Trophoblast cell (in vitro differentiated cells and primary cell): Measurements from ENCODE around the gene SVEP1.

ENCODE experiments used
- DNase-seq, 2 donors: peaks; one replicate each; pipeline ENCODE4 v3.0.0-alpha.2; 2016
- H2AFZ ChIP-seq: 2 replicates; pipeline ENCODE4 v1.6.1; 2013; ENCODE audit warnings: low read length, moderate library complexity, mild to moderate bottlenecking; ENCODE audit not compliant: insufficient read depth, poor library complexity
- H2AK5ac ChIP-seq: 2 replicates; pipeline ENCODE4 v1.6.1; 2013; ENCODE audit warnings: mild to moderate bottlenecking, low read length
- H2BK120ac ChIP-seq: 2 replicates; pipeline ENCODE4 v1.6.1; 2013; ENCODE audit warnings: low read length, mild to moderate bottlenecking, moderate library complexity; ENCODE audit not compliant: insufficient read depth, poor library complexity
- H2BK12ac ChIP-seq: 2 replicates; pipeline ENCODE4 v1.6.1; 2013; ENCODE audit warnings: mild to moderate bottlenecking, low read length, moderate library complexity
- H2BK5ac ChIP-seq: 2 replicates; pipeline ENCODE4 v1.6.1; 2013; ENCODE audit warnings: low read length, low read depth, moderate library complexity, mild to moderate bottlenecking; ENCODE audit not compliant: poor library complexity
- H3K14ac ChIP-seq: 2 replicates; pipeline ENCODE4 v1.6.1; 2013; ENCODE audit warnings: mild to moderate bottlenecking, low read length
- H3K18ac ChIP-seq: 2 replicates; pipeline ENCODE4 v1.6.1; 2013; ENCODE audit warnings: mild to moderate bottlenecking, low read length
- H3K23ac ChIP-seq: 2 replicates; pipeline ENCODE4 v1.6.1; 2013; ENCODE audit warnings: low read length
- H3K27ac ChIP-seq: 2 replicates; pipeline ENCODE4 v1.5.1; 2013; ENCODE audit warnings: low read depth, mild to moderate bottlenecking, inconsistent platforms, low read length, moderate library complexity
- H3K27me3 ChIP-seq: 2 replicates; pipeline ENCODE4 v1.6.1; 2013; ENCODE audit warnings: inconsistent platforms, mild to moderate bottlenecking, low read length, moderate library complexity; ENCODE audit not compliant: insufficient read depth
- H3K36me3 ChIP-seq, 2 experiments: 1 replicate in 1 of 2; 2 replicates in 1 of 2; pipeline ENCODE4 v1.6.1; 2013; ENCODE audit warnings: low read length in 2 of 2, mild to moderate bottlenecking in 2 of 2, moderate library complexity in 1 of 2; ENCODE audit not compliant: insufficient read depth in 2 of 2, control insufficient read depth in 1 of 2
- H3K4ac ChIP-seq: 2 replicates; pipeline ENCODE4 v1.6.1; 2013; ENCODE audit warnings: low read depth, mild to moderate bottlenecking, low read length, moderate library complexity
- H3K4me1 ChIP-seq, 2 experiments: 1 replicate in 1 of 2; 2 replicates in 1 of 2; pipeline ENCODE4 v1.6.1; 2013; ENCODE audit warnings: low read length in 2 of 2, mild to moderate bottlenecking in 2 of 2, moderate library complexity in 1 of 2; ENCODE audit not compliant: insufficient read depth in 2 of 2, control insufficient read depth in 1 of 2
- H3K4me2 ChIP-seq: 2 replicates; pipeline ENCODE4 v1.6.1; 2013; ENCODE audit warnings: inconsistent platforms, mild to moderate bottlenecking, low read length, moderate library complexity
- H3K4me3 ChIP-seq: 2 replicates; pipeline ENCODE4 v1.5.1; 2013; ENCODE audit warnings: mild to moderate bottlenecking, low read depth, low read length, inconsistent platforms
- H3K79me1 ChIP-seq: one replicate; pipeline ENCODE4 v1.6.1; 2013; ENCODE audit warnings: low read length
- H3K79me2 ChIP-seq: 2 replicates; pipeline ENCODE4 v1.6.1; 2013; ENCODE audit warnings: low read length, mild to moderate bottlenecking; ENCODE audit not compliant: control insufficient read depth, insufficient read depth, poor library complexity
- H3K9ac ChIP-seq: 2 replicates; pipeline ENCODE4 v1.6.1; 2013; ENCODE audit warnings: mild to moderate bottlenecking, low read length
- H3K9me3 ChIP-seq: 2 replicates; pipeline ENCODE4 v1.6.1; 2013; ENCODE audit warnings: low read depth, mild to moderate bottlenecking, control low read depth, inconsistent platforms, low read length; ENCODE audit not compliant: insufficient read depth
- H4K12ac ChIP-seq: 2 replicates; pipeline ENCODE4 v1.6.1; 2013; ENCODE audit warnings: low read depth, mild to moderate bottlenecking, low read length, moderate library complexity
- H4K8ac ChIP-seq: 2 replicates; pipeline ENCODE4 v1.6.1; 2013; ENCODE audit warnings: low read depth, mild to moderate bottlenecking, low read length, moderate library complexity
- H4K91ac ChIP-seq: one replicate; pipeline ENCODE4 v1.6.1; 2013; ENCODE audit warnings: low read depth, mild to moderate bottlenecking, low read length, moderate library complexity
- WGBS: extraction: QIAGEN DNeasy Blood & Tissue Kit; methylation state at CpG from one replicate; pipeline ENCODE4 v1.1.7; 2013; ENCODE audit warnings: missing lambda C conversion rate; ENCODE audit not compliant: insufficient read length, insufficient coverage; ENCODE audit errors: extremely low coverage; 5-methylcytosine and 5-hydroxymethylcytosine counted together

The SVEP1 gene

GRCh38 chr9:110457245-110457644 is 122.3 kb downstream of the SVEP1 start:
- no peak overlapping the region for H2AK5ac ChIP-seq
- H2BK12ac ChIP-seq = no peak overlapping the region
- no peak overlapping the region for H2BK5ac ChIP-seq
- H3K14ac ChIP-seq = no peak overlapping the region
- H3K23ac ChIP-seq = no peak overlapping the region
- H3K4me2 ChIP-seq = no peak overlapping the region
- H4K12ac ChIP-seq = no peak overlapping the region
- H3K27me3 ChIP-seq = no peaks in the 10 kb centered on the region
- H3K27ac ChIP-seq = no peak overlapping the region
- no peak overlapping the region for H4K91ac ChIP-seq
- no peak for DNase-seq
- H3K18ac ChIP-seq = no peak overlapping the region
- no peaks in the 10 kb centered on the region for H3K4me1 ChIP-seq
- H2BK120ac ChIP-seq = no peak overlapping the region
- H3K79me2 ChIP-seq = no peaks in the 10 kb centered on the region
- H3K4ac ChIP-seq = no peak overlapping the region
- no CpG with 5 or more reads among the region's 3 CpGs for WGBS
- H2AFZ ChIP-seq = no peak overlapping the region
- no peak overlapping the region for H3K9ac ChIP-seq
- H3K4me3 ChIP-seq = no peak overlapping the region
- H3K79me1 ChIP-seq = no peaks in the 10 kb centered on the region
- H3K9me3 ChIP-seq = no peaks in the 10 kb centered on the region
- H3K36me3 ChIP-seq = no peaks in the 10 kb centered on the region
- no peak overlapping the region for H4K8ac ChIP-seq

DNA sequence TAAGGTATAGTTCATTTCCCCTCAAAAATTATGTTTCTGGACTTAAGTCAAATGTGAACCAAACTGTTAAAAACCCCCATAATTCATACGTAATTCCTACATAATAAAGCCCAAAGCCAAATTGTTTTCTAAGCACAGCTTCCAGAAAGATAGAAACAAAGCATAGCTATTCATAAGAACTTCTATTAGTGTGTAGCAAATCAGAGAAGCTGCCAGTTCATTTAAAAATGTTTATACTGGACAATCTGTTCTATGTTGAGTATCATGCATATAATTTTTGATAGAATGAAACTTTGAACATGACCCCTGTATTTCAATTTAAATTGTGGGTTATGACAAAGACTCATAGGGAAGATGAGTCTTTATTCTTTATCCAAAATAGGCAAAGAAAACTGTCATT is 122.9 kb downstream of the SVEP1 start:
- H3K27ac ChIP-seq = no peak overlapping the region
- H2AK5ac ChIP-seq = no peak overlapping the region
- no peak overlapping the region for H4K12ac ChIP-seq
- H2BK12ac ChIP-seq = no peak overlapping the region
- no peaks in the 10 kb centered on the region for H3K79me2 ChIP-seq
- no peak overlapping the region for H4K91ac ChIP-seq
- H3K9ac ChIP-seq = no peak overlapping the region
- H3K4me3 ChIP-seq = no peak overlapping the region
- H3K18ac ChIP-seq = no peak overlapping the region
- no peaks in the 10 kb centered on the region for H3K27me3 ChIP-seq
- no peak overlapping the region for H4K8ac ChIP-seq
- H3K14ac ChIP-seq = no peak overlapping the region
- WGBS = no CpG with 5 or more reads among the region's 1 CpG
- no peak overlapping the region for H3K4me2 ChIP-seq
- no peak overlapping the region for H3K23ac ChIP-seq
- H2BK5ac ChIP-seq = no peak overlapping the region
- H3K4ac ChIP-seq = no peak overlapping the region
- no peak overlapping the region for H2AFZ ChIP-seq
- no peaks in the 10 kb centered on the region for H3K9me3 ChIP-seq
- no peaks in the 10 kb centered on the region for H3K79me1 ChIP-seq
- H3K36me3 ChIP-seq = no peaks in the 10 kb centered on the region
- no peak for DNase-seq
- no peaks in the 10 kb centered on the region for H3K4me1 ChIP-seq
- H2BK120ac ChIP-seq = no peak overlapping the region

GRCh38 chr9:110455860-110456259 is 123.7 kb downstream of the SVEP1 start:
- no peaks in the 10 kb centered on the region for H3K27me3 ChIP-seq
- H2BK12ac ChIP-seq = no peak overlapping the region
- no peaks in the 10 kb centered on the region for H3K79me1 ChIP-seq
- H2AK5ac ChIP-seq = no peak overlapping the region
- no peaks in the 10 kb centered on the region for H3K4me1 ChIP-seq
- H3K27ac ChIP-seq = no peak overlapping the region
- H3K23ac ChIP-seq = no peak overlapping the region
- H3K9me3 ChIP-seq = no peaks in the 10 kb centered on the region
- no peak overlapping the region for H2BK120ac ChIP-seq
- H2BK5ac ChIP-seq = no peak overlapping the region
- H3K4ac ChIP-seq = no peak overlapping the region
- no peak overlapping the region for H3K9ac ChIP-seq
- no peak overlapping the region for H4K8ac ChIP-seq
- no peaks in the 10 kb centered on the region for H3K36me3 ChIP-seq
- no peaks in the 10 kb centered on the region for H3K79me2 ChIP-seq
- no peak overlapping the region for H3K4me3 ChIP-seq
- no peak overlapping the region for H3K14ac ChIP-seq
- no peak overlapping the region for H2AFZ ChIP-seq
- H4K91ac ChIP-seq = no peak overlapping the region
- H3K4me2 ChIP-seq = no peak overlapping the region
- no peak overlapping the region for H4K12ac ChIP-seq
- no peak for DNase-seq
- H3K18ac ChIP-seq = no peak overlapping the region

DNA sequence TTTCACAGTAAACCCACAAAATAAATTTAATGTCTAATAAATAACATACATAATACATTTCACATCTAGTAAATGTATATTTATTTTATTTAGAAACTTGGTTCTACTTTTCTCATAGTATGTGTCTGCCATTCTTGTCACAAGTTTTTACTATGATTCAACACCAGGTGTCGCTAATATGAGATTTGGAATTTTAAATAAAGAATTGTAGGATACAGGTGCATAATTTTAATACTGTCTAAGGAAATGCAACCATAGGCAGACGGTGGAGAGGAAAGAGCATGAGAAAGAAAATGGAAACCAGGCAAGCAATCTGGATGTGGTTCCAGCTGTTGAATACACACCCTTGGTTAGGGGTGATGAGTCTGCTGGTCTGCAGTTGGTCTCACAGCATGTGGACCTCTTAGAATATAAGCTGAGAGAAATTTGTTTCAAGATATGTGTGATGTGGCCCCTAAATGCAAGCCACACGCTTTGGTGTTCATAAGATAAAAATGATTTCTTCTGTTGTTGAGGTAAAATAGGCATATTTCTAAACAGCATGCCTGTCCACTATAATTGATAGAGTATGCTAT is 127.2 kb downstream of the SVEP1 start:
- Histone ChIP-seq H4K91ac (no peak overlapping the region), H3K4ac (no peak overlapping the region), H3K79me1 (no peaks in the 10 kb centered on the region), H3K36me3 (peaks cover 2 to 3% of the 10 kb centered on the region in 2 experiments), H2BK120ac (no peak overlapping the region), H3K27me3 (no peaks in the 10 kb centered on the region), H3K79me2 (no peaks in the 10 kb centered on the region), H3K9ac (no peak overlapping the region), H2AK5ac (no peak overlapping the region), H4K8ac (no peak overlapping the region), H3K18ac (no peak overlapping the region), H3K14ac (no peak overlapping the region), H3K23ac (no peak overlapping the region), H3K9me3 (no peaks in the 10 kb centered on the region), H2BK5ac (no peak overlapping the region), H2AFZ (no peak overlapping the region), H3K4me1 (no peaks in the 10 kb centered on the region), H4K12ac (no peak overlapping the region), H3K27ac (no peak overlapping the region), H3K4me3 (no peak overlapping the region), H2BK12ac (no peak overlapping the region), H3K4me2 (no peak overlapping the region)
- DNase-seq = peak in 1 of 2 donors; percentile 55
- WGBS = no CpG with 5 or more reads among the region's 3 CpGs
